Keratinocyte (primary cell): ENCODE data around the gene TCHP.

Source experiments
- CTCF ChIP-seq, 3 experiments: IDR thresholded peaks in 1 of 3; conservative IDR thresholded peaks in 1 of 3; optimal IDR thresholded peaks in 1 of 3; 2 replicates in 2 of 3; 3 replicates in 1 of 3; pipeline versions ENCODE3 to v1.5.1; 2011; ENCODE audit warnings: low read length in 3 of 3, mild to moderate bottlenecking in 3 of 3, moderate library complexity in 2 of 3, control low read depth in 1 of 3, inconsistent platforms in 1 of 3; ENCODE audit not compliant: insufficient read depth in 2 of 3; ENCODE audit errors: extremely low read depth in 1 of 3
- EZH2 ChIP-seq: IDR thresholded peaks from one replicate; pipeline ENCODE4 v1.6.1; 2012; ENCODE audit warnings: inconsistent platforms, mild to moderate bottlenecking, low read length, moderate library complexity

- TF ChIP-seq CTCF (optimal IDR thresholded peaks at IDR 0.05 in 1 of 3, IDR thresholded peaks at IDR 0.05 in 1 of 3, conservative IDR thresholded peaks at IDR 0.05 in 1 of 3; ENCODE audit: extremely low read depth in 1 of 3, insufficient read depth in 2 of 3, low read length in 3 of 3) (no peak), EZH2 (no peak)
Measured at GRCh38 chr12:109923481-109924245, 23.6 kb downstream of the TCHP start.
